Heart left ventricle (tissue), 16 donors: ENCODE measurements around the gene HORMAD2. TPM values are rescaled to one million over a fixed set of nuclear protein-coding genes. Genes with fewer than 3 reads are reported as not detected.

Experiments
- ATAC-seq, 4 donors: fragments of 200-7000 bp; cut with Tn5 transposase; one replicate each; pipeline ENCODE4 v1.9.1; 2020 to 2022; ENCODE audit warnings: moderate library complexity in 4 of 4, mild to moderate bottlenecking in 3 of 4, moderate number of reproducible peaks in 1 of 4
- DNase-seq, 5 donors: peaks; one replicate each; pipeline ENCODE4 v3.0.0-alpha.2; 2020
- H3K27ac ChIP-seq, 12 donors: fragments of 200-600 bp; sonication (generic) in 4 of 12; one replicate each; pipeline versions ENCODE4 v1.5.0 to v1.8.0; 2016 to 2022; ENCODE audit warnings: mild to moderate bottlenecking in 2 of 12
- H3K27me3 ChIP-seq, 9 donors: fragments of 200-600 bp; sonication (generic) in 2 of 9; one replicate each; pipeline versions ENCODE4 v1.5.1 to v1.8.0; 2016 to 2022; ENCODE audit warnings: mild to moderate bottlenecking in 3 of 9
- H3K36me3 ChIP-seq, 9 donors: fragments of 200-600 bp; sonication (generic) in 2 of 9; one replicate each; pipeline versions ENCODE4 v1.5.0 to v1.8.0; 2018 to 2022; ENCODE audit warnings: mild to moderate bottlenecking in 2 of 9
- H3K4me1 ChIP-seq, 12 donors: fragments of 200-600 bp; sonication (generic) in 4 of 12; one replicate each; pipeline versions ENCODE4 v1.5.0 to v1.8.0; 2016 to 2022; ENCODE audit warnings: mild to moderate bottlenecking in 3 of 12
- H3K4me3 ChIP-seq, 12 donors: fragments of 200-600 bp; sonication (generic) in 4 of 12; one replicate each; pipeline versions ENCODE4 v1.5.0 to v1.8.0; 2017 to 2022; ENCODE audit warnings: mild to moderate bottlenecking in 9 of 12, moderate library complexity in 4 of 12
- H3K9me3 ChIP-seq, 12 donors: fragments of 200-600 bp; sonication (generic) in 4 of 12; one replicate each; pipeline versions ENCODE4 v1.5.0 to v1.8.0; 2016 to 2022; ENCODE audit warnings: mild to moderate bottlenecking in 1 of 12
- CTCF ChIP-seq, 12 donors: fragments of 200-600 bp; sonication (generic) in 4 of 12; IDR thresholded peaks; one replicate each; pipeline versions ENCODE4 v1.5.0 to v1.8.0; 2018 to 2022; ENCODE audit warnings: antibody characterized with exemption in 12 of 12, mild to moderate bottlenecking in 5 of 12
- POLR2A ChIP-seq, 2 donors: fragments of 450-650 bp; IDR thresholded peaks; one replicate each; pipeline ENCODE4 v1.6.1; 2017; ENCODE audit warnings: antibody characterized with exemption in 2 of 2, mild to moderate bottlenecking in 2 of 2, moderate library complexity in 2 of 2
- WGBS, 4 donors: extraction: QIAGEN DNeasy Blood & Tissue Kit in 2 of 4; methylation state at CpG; one replicate each; pipeline versions ENCODE4 v1.1.5 to v1.1.7; 2013 to 2018; 5-methylcytosine and 5-hydroxymethylcytosine counted together
- intact Hi-C, 10 donors: fragments of 100-400 bp; cut with DNase I; formaldehyde crosslinking; loops; one replicate each; pipeline versions ENCODE4 v1.11.1 to v1.14.2; 2022
- polyA plus RNA-seq, 2 donors: library from polyadenylated mRNA; stranded (reverse); fragments of 200-250 nt; gene quantifications; one replicate each; pipeline ENCODE4 v1.2.3, GENCODE V29; 2013
- total RNA-seq, 9 donors: library from RNA; depleted of rRNA in 2 of 9; stranded (reverse); fragments of >200 nt in 2 of 9; fragmentation: NEBNext Ultra II Directional in 3 of 9; extraction: Animal tissue kit (Norgen Biotek cat#: 25700) in 3 of 9; gene quantifications; one replicate each; pipeline versions ENCODE4 v1.1.0 to v1.2.4, GENCODE V29; 2016 to 2023
- donor health status: ischemic (EF 13 %, LVEDD 7.1; RV severe dilation, severe dysfunction).
- donor health status: healthy with polysubstance abuse.
- donor health status: DM: no; HTN: yes; CAD: no.
- donor health status: DM: no; HTN: no; CAD: no.
- donor health status: ischemic (EF 25% LVEDD 6.9; RV normal size, moderate dysfunction).
- donor health status: ischemic (EF 25% LVEDD 5.7; RV mildly dilated, moderate dysfunction).
- donor health status: healthy.
- donor health status: DM: yes; HTN: yes; CAD: no.
- donor health status: ischemic (EF 35%, LVEDD 5.7; RV mildly dilated, moderate dysfunction).
- donor health status: nonischemic (EF 11% LVEDD 7.7; RV severe dilation, severe dysfunction).
- donor health status: DM: yes; HTN: yes; CAD: no.
- donor health status: PGD.
- donor health status: ischemic (EF 29% LVEDD 5.4; RV normal size, mild dysfunction).
- donor health status: nonischemic (EF 23%, LVEDD 6.1; RV moderate dilation, normal function).

Gene HORMAD2
- total and polyA plus RNA-seq, 11 donors, result not detected

- peaks cover 0 to 9% (median 0%) of the 10 kb centered on the region in 12 donors for H3K9me3 ChIP-seq
- TF ChIP-seq POLR2A (IDR thresholded peaks at IDR 0.05), result no peak
- no peak overlapping the region for H3K27ac ChIP-seq
- H3K27me3 ChIP-seq, result peaks cover 0 to 19% (median 7%) of the 10 kb centered on the region in 9 donors
- intact Hi-C loops, result no loop called here
- DNase-seq (no peak), ATAC-seq (no peak)
- no peaks in the 10 kb centered on the region for H3K36me3 ChIP-seq
- WGBS, 4 donors, result 63 to 73% (median 71%) methylated on average over 1 of the region's 1 CpG
- H3K4me3 ChIP-seq, result no peak overlapping the region
- no peaks in the 10 kb centered on the region for H3K4me1 ChIP-seq
These were observed 69.9 kb downstream of the HORMAD2 start for GRCh38 chr22:30150212-30150611.

DNA sequence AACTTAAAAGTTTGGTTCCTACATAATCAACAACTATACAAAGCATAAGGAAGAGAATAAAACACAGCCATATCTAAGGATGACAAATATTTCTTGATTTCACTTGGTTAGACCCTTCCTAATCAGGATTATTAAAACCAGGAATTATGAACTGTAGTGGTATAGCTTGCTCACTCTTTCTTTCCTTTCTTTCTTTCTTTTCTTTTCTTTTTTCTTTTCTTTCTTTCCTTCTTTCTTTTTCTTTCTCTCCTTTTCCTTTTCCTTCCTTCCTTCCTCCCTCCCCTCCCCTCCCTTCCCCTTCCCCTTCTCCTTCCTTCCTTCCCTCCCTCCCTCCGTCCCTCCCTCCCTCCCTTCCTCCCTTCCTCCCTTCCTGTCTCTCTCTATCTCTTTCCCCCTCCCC, 78.0 kb downstream of the HORMAD2 start:
- DNase-seq (no peak), ATAC-seq (no peak)
- Histone ChIP-seq H3K4me1 (peaks cover 0 to 7% (median 0%) of the 10 kb centered on the region in 12 donors), H3K27ac (no peak overlapping the region), H3K9me3 (no peaks in the 10 kb centered on the region), H3K4me3 (no peak overlapping the region), H3K36me3 (no peaks in the 10 kb centered on the region), H3K27me3 (peaks cover 0 to 22% (median 0%) of the 10 kb centered on the region in 9 donors)
- intact Hi-C loops, result no loop called here
- TF ChIP-seq CTCF (IDR thresholded peaks at IDR 0.05), result no peak
- no peak for TF ChIP-seq POLR2A (IDR thresholded peaks at IDR 0.05)
- 45 to 70% (median 67%) methylated on average over 1 of the region's 1 CpG for WGBS, 4 donors

- peaks cover 0 to 22% (median 0%) of the 10 kb centered on the region in 9 donors for H3K27me3 ChIP-seq
- no peak overlapping the region for H3K27ac ChIP-seq
- no peak for TF ChIP-seq CTCF (IDR thresholded peaks at IDR 0.05)
- TF ChIP-seq POLR2A (IDR thresholded peaks at IDR 0.05), result no peak
- no peaks in the 10 kb centered on the region for H3K9me3 ChIP-seq
- no peak for ATAC-seq
- no peaks in the 10 kb centered on the region for H3K36me3 ChIP-seq
- peaks cover 0 to 7% (median 0%) of the 10 kb centered on the region in 12 donors for H3K4me1 ChIP-seq
- WGBS, 4 donors, result 87% methylated on average over 11 of the region's 11 CpGs
- DNase-seq, result no peak
- H3K4me3 ChIP-seq, result no peak overlapping the region
- intact Hi-C loops, result no loop called here
These were observed 78.7 kb downstream of the HORMAD2 start for GRCh38 chr22:30158744-30159500.

GRCh38 chr22:30159561-30160353, 79.5 kb downstream of the HORMAD2 start:
- Histone ChIP-seq H3K4me3 (no peak overlapping the region), H3K9me3 (no peaks in the 10 kb centered on the region), H3K27me3 (peaks cover 0 to 22% (median 0%) of the 10 kb centered on the region in 9 donors), H3K27ac (no peak overlapping the region), H3K36me3 (no peaks in the 10 kb centered on the region), H3K4me1 (peaks cover 0 to 7% (median 0%) of the 10 kb centered on the region in 12 donors)
- WGBS, 4 donors, result 62 to 74% (median 66%) methylated on average over 2 of the region's 2 CpGs
- ATAC-seq (no peak), DNase-seq (no peak)
- intact Hi-C loops, result no loop called here
- TF ChIP-seq POLR2A (IDR thresholded peaks at IDR 0.05) (no peak), CTCF (IDR thresholded peaks at IDR 0.05) (no peak)
